Measurements from ENCODE around the gene GHR. TPM values are rescaled to one million over a fixed set of nuclear protein-coding genes. Genes with fewer than 3 reads are reported as not detected.

GHR gene
- total RNA-seq: 2.4 and 6.2 TPM in 2 replicates

DNA sequence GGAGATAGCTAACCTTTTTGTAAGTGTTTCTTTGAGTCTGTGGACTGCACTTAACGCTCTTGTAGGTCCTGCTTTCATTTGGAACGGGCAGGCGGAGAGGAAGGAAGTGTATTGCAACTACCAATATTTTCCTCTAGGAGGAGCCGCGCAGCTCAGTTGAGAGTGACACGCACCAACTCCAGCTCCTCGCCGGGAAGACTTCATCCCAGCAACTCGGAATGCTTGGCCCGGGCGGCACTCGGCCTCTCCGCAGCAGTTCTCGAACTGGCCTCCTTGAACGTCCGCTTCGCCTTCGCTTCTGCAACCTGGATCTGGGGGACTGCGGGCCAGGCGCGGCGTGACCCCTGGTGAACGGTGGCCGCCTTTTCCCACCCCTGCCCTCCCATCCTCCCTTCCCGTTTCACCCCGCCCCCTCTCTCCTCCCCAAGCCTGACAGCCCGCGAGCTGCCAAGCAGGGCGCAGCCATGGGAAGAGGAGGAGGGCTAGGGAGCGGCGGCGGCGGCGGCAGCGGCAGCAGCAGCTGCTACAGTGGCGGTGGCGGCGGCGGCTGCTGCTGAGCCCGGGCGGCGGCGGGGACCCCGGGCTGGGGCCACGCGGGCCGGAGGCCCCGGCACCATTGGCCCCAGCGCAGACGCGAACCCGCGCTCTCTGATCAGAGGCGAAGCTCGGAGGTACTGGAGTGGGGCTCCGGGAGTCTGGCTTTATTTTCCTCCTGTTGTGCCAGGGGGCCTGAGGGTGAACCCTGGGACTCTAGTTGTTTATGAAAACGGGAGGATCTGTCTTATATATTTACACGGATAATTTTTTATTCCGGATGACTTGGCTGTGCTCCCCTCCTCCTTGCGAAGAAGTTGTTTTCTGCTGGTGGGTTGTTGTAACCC lies at the start of gene GHR:
Gene GHR (plus strand): TSS at position 155 of the 881 bp plus-strand sequence. CDS start 142,436 bp downstream, outside the sequence.

DNA sequence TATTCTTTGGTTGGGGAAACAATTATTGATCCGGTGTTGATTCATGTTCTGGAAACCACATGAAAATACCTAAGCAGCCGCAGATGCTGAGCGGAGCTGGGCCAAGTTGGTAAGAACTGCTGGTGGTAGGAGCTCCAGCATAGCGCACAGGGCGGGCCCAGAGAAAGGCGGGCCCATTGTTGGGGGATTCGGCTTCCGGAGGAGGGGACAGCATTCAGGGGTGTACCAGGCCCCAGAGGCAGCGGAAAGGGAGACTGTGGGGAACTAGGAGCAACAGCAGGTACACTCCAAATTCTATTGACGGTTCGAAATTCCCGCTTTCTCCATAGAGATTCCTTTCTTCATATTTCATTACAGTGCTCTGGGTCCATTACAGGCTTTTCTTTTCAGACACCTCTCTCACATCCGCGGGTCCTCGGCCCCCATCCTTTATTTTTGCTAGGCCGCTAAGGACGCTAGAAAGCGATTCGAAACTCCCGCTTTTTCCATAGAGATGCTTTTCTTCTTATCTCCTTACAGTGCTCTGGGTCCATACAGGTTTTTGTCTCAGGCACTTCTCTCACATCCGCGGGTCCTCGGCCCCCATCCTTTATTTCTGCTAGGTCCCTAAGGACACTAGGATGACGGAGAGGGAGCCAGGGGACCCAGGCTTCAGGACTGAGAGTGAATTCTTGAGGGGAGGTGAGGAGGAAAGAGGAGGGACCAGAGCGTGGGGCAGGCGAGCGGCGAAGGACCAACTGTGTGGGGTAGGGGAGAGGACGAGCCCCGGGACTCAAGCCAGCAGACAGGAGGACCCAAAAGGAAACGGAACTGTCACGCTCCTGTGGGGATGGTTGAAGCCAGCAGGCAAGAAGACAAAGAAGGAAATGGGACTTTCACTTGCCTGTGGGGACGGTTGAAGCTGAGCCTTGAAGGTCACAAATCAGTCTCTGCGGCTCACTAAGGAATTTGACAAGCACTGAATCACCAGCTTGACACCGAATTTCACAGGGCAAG lies 333.7 kb downstream of the GHR start, which contains the start of gene CCDC152:
Gene CCDC152 (plus strand): TSS at position 213 of the 996 bp plus-strand sequence. CDS start 2,304 bp downstream, outside the sequence.

All from smooth muscle cell of the pulmonary artery (primary cell).